ENCODE data around the gene SPATS2L.

- TF ChIP-seq, protein P1, sequence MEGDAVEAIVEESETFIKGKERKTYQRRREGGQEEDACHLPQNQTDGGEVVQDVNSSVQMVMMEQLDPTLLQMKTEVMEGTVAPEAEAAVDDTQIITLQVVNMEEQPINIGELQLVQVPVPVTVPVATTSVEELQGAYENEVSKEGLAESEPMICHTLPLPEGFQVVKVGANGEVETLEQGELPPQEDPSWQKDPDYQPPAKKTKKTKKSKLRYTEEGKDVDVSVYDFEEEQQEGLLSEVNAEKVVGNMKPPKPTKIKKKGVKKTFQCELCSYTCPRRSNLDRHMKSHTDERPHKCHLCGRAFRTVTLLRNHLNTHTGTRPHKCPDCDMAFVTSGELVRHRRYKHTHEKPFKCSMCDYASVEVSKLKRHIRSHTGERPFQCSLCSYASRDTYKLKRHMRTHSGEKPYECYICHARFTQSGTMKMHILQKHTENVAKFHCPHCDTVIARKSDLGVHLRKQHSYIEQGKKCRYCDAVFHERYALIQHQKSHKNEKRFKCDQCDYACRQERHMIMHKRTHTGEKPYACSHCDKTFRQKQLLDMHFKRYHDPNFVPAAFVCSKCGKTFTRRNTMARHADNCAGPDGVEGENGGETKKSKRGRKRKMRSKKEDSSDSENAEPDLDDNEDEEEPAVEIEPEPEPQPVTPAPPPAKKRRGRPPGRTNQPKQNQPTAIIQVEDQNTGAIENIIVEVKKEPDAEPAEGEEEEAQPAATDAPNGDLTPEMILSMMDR (conservative IDR thresholded peaks at IDR 0.05; ENCODE audit: low read depth in 2 of 2): no peak
- TF ChIP-seq POLR2AphosphoS5 (IDR thresholded peaks at IDR 0.05; ENCODE audit: low read depth) (no peak), EZH2phosphoT487 (IDR thresholded peaks at IDR 0.05; ENCODE audit: unreplicated experiment) (no peak), REST (IDR thresholded peaks at IDR 0.05; ENCODE audit: unreplicated experiment) (no peak), EZH2 (IDR thresholded peaks at IDR 0.05; ENCODE audit: low read depth, unreplicated experiment) (no peak), ZNF331 (CRISPR knock-in tag; IDR thresholded peaks at IDR 0.05; ENCODE audit: low read depth) (no peak)
These were observed 175.7 kb downstream of the SPATS2L start for GRCh38 chr2:200482194-200482593.

Measured in GM23338 (cell line).